ENCODE results near the gene BFSP2.

Gene BFSP2, protein sequence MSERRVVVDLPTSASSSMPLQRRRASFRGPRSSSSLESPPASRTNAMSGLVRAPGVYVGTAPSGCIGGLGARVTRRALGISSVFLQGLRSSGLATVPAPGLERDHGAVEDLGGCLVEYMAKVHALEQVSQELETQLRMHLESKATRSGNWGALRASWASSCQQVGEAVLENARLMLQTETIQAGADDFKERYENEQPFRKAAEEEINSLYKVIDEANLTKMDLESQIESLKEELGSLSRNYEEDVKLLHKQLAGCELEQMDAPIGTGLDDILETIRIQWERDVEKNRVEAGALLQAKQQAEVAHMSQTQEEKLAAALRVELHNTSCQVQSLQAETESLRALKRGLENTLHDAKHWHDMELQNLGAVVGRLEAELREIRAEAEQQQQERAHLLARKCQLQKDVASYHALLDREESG

DNA sequence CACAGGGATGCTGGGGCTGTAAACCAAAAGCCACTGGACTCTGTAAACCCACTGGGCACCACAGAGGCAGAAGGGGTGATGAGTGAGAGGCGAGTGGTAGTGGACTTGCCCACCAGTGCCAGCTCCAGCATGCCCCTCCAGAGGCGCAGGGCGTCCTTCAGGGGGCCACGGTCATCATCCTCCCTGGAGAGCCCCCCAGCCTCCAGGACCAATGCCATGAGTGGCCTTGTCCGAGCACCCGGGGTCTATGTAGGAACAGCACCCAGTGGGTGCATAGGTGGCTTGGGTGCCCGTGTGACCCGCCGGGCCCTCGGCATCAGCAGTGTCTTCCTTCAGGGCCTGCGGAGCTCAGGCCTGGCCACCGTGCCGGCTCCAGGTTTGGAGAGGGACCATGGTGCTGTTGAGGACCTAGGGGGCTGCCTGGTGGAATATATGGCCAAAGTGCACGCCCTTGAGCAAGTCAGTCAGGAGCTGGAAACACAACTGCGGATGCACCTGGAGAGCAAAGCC is at the start of gene BFSP2:
TSS of gene BFSP2 (plus strand) at position 51 of the 510 bp plus-strand sequence. CDS start at position 79, 28 bp downstream.
- DNase-seq (ENCODE audit: low read depth): no peak

DNA sequence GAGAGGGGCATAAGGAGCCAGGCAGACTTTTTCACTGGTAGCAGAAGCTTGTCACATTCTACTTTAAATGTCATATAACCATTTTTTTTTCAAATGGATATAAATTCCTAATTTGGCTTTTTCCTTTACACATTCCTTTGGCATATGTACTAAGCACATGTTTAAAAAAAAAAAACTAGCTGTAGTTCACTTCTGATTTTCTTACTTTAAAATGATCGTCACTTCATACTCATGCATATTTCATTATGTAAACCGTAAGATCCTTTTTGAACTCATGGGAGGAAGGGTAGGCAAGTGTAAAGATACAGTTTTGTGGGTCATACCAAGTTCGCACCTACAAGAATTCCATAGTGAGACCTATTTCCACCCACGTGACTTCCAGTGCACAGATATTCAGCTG is 45.1 kb upstream of the BFSP2 start:
- DNase-seq (ENCODE audit: low read depth): no peak

DNA sequence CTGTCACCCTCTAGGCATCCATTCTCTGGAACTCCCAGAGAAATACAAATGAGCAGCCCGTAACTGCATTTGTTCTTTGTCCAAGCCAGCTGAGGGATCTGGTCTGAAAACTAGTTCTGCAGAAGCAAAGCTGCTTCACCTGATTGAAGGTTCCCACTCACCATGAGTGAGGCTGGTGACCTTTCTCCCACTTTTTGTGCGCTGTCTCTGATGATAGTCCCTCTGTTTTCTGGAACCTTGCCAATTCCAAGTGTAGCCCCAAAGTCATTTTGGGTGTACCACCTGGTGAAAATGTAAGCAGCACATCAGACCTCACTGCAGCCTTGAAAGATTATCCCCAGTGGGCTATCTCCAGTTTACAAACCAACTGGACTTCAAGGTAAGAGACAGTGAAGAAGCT is 39.4 kb upstream of the BFSP2 start:
- DNase-seq (ENCODE audit: low read depth): no peak

DNA sequence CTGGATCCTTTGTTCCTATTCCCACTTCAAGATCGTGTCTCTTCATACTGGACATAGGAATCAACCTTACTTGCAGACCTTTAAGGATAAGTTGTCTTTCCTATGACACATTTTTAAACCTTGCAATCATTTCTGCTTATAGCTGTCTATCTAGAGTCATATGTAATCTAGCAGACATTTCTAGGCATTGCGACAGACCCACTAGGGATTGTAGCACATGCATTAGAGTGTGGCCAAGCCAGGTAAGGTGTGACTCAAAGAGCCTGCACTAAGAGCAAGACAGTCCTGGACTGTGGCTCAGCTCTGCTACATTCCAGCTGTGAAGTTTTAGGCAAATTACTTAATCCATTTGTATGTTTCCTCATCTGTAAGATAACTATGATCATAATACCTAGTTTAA is 38.8 kb upstream of the BFSP2 start:
- no peak for DNase-seq (ENCODE audit: low read depth)

DNA sequence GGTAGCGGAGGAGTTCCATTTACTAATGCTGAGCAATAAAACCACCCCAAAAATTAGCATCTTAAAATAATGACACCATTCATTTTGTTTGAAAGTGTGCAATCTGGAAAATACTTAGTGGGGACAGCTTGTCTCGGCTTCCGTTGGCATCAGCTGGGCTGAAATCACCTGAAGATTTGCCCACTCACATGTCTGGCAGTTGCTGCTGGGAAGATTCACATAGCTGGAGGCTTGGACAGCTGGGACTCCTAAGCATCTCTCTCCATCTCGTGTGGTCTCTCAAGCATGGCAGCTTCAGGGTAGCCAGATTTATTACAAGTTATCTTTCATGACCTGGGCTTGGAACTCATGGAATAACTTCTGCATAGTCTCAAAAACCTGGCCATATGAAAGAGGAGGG is 38.4 kb upstream of the BFSP2 start:
- DNase-seq (ENCODE audit: low read depth): no peak

DNA sequence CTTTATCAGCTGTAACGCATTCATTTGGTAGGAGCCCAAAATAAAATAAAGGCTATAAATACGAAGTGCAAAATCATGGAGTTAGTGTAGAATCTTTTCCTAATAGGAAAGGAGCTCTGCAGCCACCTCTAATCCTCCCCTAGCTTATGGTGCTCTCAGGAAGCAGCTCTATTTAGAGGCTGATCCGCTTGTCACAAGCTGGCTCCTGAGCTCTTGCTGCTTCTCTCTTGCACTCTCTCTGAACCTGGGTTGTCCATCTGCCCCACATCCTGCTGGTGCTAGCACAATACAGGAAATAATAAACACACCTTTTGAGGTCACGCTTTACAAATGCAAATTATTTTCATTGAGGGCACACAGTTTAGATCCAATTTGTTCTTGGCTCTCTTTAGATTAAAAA is 37.3 kb upstream of the BFSP2 start:
- no peak for DNase-seq (ENCODE audit: low read depth)

DNA sequence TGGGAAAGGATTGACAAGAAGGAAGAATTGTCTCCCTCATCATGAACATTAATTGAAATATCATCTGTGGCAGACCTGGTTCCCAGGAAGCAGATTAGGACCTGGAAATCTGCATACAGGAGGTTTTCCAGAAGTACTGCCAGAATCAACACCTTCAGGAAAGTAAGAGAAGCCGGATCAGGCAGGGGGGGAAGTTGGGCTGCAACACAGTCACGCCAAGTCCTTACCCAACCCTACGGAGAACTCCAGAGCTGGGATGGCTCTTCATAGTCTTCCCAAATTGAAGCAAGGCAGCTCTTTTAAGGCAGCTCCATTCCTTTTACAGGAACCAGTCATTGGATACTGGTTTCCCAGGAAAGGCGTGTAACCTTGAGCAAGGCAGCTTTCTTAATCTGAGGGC is 35.2 kb upstream of the BFSP2 start:
- no peak for DNase-seq (ENCODE audit: low read depth)

DNA sequence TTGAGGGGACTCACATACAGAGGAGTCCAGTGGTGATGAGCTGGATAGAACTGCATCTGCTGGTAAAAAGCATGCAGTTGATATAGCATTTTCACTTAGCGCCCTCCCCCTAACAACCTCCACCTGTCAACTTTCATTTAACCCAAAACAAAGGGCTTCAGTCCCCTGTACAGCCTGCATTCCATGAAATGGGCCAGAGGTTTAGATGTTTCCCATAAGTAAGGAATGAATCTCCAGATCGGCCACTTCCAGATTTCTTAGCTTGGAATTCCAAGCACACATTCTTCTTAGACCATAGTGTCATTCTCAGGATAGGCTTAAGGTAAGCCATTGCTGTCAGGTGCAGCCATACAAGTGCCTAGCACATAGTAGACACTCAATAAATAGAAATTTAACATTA is 32.9 kb upstream of the BFSP2 start:
- no peak for DNase-seq (ENCODE audit: low read depth)

DNA sequence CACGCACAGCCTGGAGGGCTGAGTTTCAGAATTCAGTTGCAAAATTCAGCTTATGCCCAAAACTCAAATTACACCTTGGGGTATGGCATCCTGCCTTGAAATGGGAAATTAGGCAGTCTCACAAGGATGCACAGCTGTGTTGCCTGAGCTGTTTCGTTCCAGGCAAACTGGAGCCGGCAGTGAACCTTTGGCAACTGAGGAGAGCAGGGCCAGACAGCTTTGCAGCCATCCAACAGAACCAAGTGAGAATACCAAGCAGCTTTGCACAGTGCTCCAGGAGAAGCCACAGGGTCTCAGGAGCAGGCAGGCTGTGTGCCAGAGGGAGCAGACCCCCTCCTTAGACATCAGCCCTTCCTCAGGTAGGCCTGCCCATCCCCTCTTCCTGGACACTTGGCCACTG is 32.5 kb upstream of the BFSP2 start:
- DNase-seq (ENCODE audit: low read depth): no peak

DNA sequence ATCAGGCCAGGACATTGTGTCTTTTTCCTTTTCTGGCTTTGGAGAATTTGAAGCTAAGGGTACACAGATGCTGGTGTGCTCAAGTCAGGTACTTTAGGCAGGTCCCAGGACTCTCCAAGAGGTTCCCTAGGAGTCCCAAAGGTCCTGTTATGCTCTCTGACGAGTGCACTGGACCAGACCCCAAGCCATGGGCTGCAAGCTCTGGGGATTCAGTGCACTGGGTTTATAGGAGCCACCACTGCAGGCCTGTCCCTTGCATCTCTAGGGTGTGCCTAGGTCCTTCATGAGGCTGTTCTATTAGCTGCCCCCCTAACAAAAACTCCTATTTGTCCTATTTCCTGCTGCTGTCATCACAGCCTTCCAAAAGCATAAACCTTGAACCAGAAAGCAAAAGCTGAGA is 31.9 kb upstream of the BFSP2 start:
- no peak for DNase-seq (ENCODE audit: low read depth)

DNA sequence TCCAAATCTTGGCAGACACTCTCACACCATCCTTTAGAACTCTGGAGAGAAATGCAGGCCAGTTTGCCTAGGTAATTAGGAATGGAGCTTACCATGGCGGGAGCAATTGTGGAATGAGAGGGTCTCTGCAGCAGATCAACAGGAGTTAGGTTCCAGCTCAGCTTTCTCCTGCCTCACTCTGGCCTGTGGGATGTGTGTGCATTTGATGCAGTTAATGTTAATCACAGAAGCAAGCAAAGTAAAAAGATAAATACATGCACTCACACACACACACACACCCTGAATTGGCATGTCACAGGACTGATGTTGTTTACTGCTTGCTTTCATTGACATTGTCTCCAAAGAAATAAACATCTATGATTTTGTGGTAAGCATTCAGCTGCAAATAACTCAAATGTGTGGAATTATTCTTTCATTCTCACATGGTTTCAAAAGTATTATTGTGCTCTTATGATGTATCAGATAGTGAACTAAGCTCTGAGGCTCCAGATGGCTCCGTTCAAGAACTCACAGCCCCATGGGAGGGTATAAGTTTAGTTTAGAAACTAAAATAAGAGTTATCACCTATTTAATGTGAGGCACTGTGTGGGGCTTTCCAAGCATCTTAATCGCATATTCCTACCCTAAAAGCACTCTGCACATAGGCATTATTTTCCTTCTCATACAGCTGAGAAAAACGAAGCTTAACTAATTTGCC is 31.3 kb upstream of the BFSP2 start:
- no peak for DNase-seq (ENCODE audit: low read depth)

DNA sequence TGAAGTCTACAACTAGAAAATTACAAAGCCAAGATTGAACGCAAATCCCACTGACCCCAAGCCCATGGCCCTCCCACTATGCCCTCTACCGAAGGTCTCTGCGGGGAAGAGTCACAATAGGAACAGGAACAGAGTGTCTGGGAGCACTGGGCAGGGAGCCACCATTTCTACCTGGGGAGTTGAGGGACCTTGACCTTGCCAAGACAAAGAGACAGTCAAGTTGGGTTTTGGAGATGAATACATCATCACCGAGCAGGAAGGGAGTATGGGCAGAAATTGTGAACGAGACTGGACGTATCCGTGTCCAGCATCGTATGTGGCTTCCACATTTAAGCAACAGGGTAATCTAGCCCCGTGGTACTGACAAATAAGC is 30.8 kb upstream of the BFSP2 start:
- DNase-seq (ENCODE audit: low read depth): no peak

DNA sequence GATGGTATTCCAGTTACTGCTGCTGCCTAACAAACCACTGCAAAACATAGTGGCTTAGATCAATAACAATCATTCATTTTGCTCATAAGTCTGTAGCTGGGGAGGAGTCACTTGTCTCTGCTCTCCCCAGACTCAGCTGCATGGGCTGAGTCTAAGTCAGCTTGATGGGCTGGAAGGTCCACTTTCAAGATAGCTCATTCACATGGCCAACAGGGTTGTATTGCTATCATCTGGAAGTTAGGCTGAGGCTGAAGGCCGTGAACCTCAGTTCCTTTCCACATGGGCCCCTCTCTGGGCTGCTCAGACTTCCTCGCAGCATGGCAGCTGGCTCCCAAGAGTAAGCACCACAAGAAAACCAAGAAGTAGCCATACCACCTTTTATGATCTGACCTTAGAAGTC is 28.7 kb upstream of the BFSP2 start:
- no peak for DNase-seq (ENCODE audit: low read depth)

DNA sequence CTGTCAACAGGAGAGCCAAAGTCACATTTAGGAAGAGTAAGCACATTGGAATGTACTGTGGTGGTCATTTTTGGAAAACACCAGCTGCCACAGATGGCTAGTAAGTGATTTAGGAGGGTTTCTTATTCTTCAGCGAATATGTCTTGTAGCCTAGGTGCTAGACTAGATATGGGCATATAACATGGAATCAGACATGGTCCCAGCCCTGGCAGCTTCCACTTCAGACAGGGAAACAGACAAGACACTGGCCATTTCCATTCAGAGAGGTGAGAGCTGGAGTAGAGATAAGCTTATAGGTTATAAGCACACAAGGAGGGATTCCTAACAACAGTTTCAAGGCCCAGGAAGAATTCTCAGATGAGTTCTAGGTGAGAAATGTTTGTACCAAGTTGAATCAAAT is 28.2 kb upstream of the BFSP2 start:
- no peak for DNase-seq (ENCODE audit: low read depth)

DNA sequence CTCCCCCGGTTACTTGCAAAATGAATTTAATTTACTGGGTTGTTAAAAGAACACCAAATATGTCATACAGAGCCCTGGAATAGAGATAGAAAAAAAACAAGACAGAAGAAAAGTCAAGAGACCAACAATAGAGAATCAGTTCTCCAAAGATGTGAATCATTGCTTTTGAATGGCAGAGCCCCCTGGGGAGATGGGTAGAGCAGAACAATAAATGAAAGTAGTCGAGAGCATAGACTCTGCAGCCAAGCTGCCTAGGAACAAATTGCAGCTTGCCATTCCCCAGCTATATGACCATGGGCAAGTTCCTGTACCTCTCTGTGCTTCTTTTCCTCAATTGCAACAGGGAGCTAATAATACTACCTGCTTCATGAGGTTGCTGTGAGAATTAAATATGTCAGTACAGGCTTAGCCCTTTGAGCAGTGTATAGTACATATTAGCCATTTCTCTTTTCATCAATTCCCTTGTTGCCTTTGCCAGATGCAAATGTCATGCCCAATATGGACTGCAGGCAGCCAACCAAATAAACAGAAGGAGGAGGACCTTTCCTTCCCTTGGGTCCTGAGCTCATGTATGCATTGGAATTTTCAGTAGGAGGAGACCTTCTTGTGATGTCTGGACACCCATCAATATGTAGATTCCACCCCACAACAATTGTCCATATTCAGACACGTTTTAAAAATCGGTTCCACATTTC is 25.0 kb upstream of the BFSP2 start:
- no peak for DNase-seq (ENCODE audit: low read depth)

DNA sequence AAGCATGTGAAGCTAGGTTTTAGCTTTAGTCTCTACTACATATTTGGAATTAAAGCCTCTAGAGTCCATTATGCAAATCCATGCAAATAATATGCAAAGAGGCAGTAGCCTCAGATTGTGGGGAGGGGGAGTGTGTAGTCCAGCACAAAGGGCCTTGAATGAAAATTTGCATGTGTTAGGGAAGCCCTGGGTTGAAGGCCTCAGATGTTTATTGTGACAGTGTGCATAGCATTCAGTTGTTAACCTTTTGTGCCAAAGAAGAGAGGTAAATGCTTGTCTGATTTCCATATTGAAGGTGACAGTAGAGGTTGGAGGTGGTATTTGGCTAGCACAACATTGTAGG is 24.5 kb upstream of the BFSP2 start:
- DNase-seq (ENCODE audit: low read depth): no peak

DNA sequence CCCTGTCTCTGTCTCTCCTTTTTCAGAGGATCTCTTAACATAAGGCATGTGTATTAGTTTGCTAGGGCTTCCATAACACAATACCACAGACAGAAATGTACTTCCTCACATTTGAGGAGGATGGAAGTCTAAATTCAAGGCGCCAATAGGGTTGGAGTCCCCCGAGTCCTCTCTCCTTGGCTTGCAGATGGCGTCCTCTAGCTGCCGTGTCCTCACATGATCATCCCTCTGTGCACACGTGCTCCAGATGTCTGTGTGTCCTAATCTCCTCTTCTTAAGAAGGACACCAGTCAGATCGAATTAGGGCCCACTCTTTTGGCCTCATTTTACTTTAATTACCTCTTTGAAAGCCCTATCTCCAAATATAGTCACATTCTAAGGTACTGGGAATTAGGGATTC is 23.0 kb upstream of the BFSP2 start:
- no peak for DNase-seq (ENCODE audit: low read depth)

DNA sequence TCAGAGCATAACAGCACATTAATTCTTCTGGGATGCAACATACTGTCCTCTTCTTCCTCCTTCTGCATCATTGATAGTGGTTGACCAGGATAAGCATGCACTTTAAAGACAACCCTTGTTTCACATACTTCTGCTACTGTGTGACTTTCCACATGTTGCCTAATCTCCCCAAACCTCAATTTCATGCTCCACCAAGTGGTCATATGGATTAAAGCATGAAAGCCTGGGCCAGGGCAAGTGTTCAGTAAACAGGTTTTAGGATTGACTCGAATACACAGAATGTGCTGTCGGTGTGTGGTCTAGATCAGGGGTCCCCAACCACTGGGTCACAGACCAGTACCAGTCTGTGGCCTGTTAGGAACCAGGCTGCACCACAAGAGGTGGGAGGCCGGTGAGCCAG is 22.5 kb upstream of the BFSP2 start:
- DNase-seq (ENCODE audit: low read depth): no peak

DNA sequence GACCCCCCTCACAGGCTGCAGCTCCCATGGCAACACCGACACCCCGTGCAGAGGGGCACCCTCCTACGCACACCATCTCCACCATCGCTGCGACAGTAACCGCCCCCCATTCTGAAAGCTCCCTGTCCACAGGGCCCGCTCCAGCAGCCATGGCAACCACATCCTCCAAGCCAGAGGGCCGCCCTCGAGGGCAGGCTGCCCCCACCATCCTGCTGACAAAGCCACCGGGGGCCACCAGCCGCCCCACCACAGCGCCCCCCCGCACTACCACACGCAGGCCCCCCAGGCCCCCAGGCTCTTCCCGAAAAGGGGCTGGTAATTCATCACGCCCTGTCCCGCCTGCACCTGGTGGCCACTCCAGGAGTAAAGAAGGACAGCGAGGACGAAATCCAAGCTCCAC is 19.9 kb upstream of the BFSP2 start:
- no peak for DNase-seq (ENCODE audit: low read depth)

DNA sequence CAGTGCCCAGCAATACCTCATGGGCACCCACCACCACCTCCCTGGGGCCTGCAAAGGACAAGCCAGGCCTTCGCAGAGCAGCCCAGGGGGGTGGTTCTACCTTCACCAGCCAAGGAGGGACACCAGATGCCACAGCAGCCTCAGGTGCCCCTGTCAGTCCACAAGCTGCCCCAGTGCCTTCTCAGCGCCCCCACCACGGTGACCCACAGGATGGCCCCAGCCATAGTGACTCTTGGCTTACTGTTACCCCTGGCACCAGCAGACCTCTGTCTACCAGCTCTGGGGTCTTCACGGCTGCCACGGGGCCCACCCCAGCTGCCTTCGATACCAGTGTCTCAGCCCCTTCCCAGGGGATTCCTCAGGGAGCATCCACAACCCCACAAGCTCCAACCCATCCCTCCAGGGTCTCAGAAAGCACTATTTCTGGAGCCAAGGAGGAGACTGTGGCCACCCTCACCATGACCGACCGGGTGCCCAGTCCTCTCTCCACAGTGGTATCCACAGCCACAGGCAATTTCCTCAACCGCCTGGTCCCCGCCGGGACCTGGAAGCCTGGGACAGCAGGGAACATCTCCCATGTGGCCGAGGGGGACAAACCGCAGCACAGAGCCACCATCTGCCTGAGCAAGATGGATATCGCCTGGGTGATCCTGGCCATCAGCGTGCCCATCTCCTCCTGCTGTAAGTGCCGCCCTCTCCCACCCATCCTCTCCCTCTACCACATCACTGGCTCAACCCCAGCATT is 19.2 kb upstream of the BFSP2 start:
- DNase-seq (ENCODE audit: low read depth): no peak

DNA sequence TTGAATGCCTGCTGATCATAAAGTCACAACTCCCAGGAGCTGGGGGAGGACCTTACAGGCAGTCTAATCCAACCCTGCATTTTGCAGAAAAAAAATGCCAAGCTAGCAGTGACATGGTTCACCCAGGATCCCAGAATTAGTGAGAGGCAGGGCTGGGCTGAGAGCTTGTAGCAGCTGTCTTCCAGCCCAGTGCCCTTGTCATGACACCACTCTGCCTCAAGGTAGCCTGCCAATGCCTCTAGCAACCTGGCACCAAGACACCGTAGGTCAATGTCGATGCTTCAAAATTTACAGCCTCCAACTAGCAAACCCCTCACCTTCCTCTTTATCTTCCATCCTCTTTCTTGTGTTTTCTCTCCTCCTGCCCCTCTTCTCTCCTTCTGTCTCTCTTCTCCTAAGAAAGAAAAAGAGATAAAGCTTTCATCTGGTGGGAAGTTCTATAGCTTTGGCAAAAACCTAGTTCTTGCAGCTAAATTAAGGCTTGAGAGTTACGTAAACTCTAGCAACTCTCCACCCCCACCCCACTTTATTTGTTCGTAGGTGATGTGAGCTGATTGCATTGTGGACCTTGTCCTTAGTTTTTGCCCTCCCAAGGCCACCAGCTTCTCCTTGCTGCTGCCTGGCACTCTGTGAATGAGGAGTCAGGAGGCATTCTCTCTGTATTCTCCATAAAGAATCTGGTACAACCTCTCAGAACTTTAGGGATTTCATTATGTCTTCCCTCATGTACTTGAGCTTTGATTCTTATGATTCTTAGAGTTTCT is 18.3 kb upstream of the BFSP2 start:
- DNase-seq (ENCODE audit: low read depth): no peak

DNA sequence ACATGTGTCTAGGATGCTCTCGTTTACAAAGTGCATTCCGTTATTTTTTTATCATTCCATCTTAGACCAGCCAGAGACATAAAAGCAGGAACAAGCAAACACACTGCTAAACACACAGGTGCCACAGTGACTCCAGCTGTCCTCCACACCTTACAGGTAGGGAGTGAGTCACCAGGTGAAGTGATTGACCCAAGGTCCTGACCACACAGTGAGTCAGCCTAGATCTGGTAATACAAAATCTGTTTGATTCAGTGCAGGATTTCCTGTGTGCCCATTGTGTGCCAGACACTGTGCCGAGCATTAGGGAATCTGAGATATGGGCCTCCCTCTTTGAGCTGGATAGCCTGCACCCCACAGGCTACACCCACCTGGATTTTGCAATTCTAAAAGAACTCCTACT is 16.7 kb upstream of the BFSP2 start:
- DNase-seq (ENCODE audit: low read depth): no peak
